Measurements from ENCODE around the gene FHIT.

The FHIT gene

GRCh38 chr3:60351481-60351880 is 899.8 kb downstream of the FHIT start:
- in situ Hi-C loops (cut with HindIII; ENCODE audit: low sequenced_read_pairs), result no loop called here
- TF ChIP-seq CTCF (IDR thresholded peaks at IDR 0.05; ENCODE audit: low read depth, low read length, missing control alignments), result no peak
- DNase-seq (ENCODE audit: low read depth), result no peak
- H3K4me3 ChIP-seq (ENCODE audit: low read depth, low read length), result no peak overlapping the region

DNA sequence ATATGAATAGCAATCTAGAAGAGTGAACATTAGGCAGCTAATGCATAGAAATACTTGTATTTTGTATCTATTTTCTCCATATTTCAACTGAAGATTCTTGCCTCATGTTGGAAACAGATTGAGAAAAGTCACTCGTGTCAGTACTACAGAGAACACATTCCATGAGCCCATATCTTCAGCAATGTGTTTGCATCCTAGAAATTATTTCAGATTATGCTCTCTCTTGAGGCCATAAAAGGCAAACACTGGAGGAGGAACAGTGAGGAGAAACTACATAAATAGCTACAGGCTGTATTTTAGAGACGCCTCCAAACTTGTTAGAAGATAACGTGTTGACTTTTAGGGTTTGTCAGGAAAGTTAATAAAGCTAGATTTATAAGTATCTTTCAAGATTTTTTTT is 906.9 kb downstream of the FHIT start:
- H3K4me3 ChIP-seq (ENCODE audit: low read depth, low read length), result no peak overlapping the region
- TF ChIP-seq CTCF (IDR thresholded peaks at IDR 0.05; ENCODE audit: low read depth, low read length, missing control alignments), result no peak
- in situ Hi-C loops (cut with HindIII; ENCODE audit: low sequenced_read_pairs), result no loop called here
- no peak for DNase-seq (ENCODE audit: low read depth)

DNA sequence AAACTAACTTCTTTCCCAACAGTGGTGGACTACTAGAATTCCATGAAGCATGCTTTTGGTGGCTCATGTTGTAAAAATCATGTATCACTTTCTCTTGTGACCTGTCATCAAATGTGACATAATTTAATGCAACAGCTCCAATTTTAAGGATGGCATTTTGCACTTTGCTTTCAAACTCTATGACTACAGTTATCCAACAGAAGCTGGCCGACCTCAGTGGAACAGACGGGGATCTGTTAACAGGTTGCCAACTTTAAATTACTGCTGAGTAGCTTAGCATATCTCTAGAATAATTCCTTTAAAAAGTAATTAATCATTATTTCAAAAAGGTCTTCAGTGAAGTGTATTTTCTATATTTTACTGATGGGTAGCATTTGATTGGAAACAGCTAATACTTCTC is 907.4 kb downstream of the FHIT start:
- DNase-seq (ENCODE audit: low read depth), result no peak
- no peak overlapping the region for H3K4me3 ChIP-seq (ENCODE audit: low read depth, low read length)
- no peak for TF ChIP-seq CTCF (IDR thresholded peaks at IDR 0.05; ENCODE audit: low read depth, low read length, missing control alignments)
- in situ Hi-C loops (cut with HindIII; ENCODE audit: low sequenced_read_pairs), result no loop called here

GRCh38 chr3:60339304-60339703 is 911.9 kb downstream of the FHIT start:
- no peak for TF ChIP-seq CTCF (IDR thresholded peaks at IDR 0.05; ENCODE audit: low read depth, low read length, missing control alignments)
- no peak overlapping the region for H3K4me3 ChIP-seq (ENCODE audit: low read depth, low read length)
- no peak for DNase-seq (ENCODE audit: low read depth)
- in situ Hi-C loops (cut with HindIII; ENCODE audit: low sequenced_read_pairs), result no loop called here

DNA sequence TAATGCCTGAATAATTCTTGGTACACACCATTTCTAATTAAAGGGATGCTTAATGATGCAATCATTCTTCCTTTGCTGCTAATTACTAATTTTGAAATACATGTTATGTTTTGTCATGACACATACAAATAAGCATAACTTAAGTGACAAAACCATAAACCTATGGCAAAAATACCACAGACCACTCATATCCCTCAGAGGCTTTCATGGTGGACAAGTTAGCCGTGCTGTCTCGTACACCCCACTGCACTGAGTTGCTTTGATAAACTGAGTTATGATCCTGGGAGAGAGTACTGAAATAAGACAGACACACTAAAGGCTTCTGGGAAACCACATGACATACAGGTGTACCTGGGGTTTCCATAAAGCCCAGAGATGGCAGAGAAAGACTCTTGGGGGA is 913.8 kb downstream of the FHIT start:
- no peak for DNase-seq (ENCODE audit: low read depth)

DNA sequence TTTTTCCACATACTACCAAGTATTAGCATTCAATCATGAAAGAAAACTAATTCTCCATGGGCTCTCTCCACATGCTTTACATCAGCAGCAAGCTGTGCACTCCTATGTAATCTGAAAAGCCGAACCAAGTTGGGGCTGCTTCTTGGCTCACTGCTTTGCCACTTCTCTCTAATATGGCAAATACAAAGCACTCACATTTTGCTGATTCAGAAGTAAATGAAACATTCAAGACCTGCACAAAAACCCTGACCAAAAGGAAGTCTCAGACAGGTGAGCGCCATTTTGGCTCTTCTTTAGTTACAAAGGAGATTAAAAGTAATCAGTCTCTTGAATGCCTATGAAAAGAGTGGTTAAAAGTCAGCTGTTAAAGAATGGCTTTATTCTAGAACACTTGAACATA is 915.2 kb downstream of the FHIT start:
- H3K4me3 ChIP-seq (ENCODE audit: low read depth, low read length), result no peak overlapping the region
- TF ChIP-seq CTCF (IDR thresholded peaks at IDR 0.05; ENCODE audit: low read depth, low read length, missing control alignments), result no peak
- no peak for DNase-seq (ENCODE audit: low read depth)
- in situ Hi-C loops (cut with HindIII; ENCODE audit: low sequenced_read_pairs), result no loop called here

More for the DNA sequence above, 913.8 kb downstream of the FHIT start:
- no peak for TF ChIP-seq CTCF (IDR thresholded peaks at IDR 0.05; ENCODE audit: low read depth, low read length, missing control alignments)
- in situ Hi-C loops (cut with HindIII; ENCODE audit: low sequenced_read_pairs), result no loop called here
- H3K4me3 ChIP-seq (ENCODE audit: low read depth, low read length), result no peak overlapping the region

DNA sequence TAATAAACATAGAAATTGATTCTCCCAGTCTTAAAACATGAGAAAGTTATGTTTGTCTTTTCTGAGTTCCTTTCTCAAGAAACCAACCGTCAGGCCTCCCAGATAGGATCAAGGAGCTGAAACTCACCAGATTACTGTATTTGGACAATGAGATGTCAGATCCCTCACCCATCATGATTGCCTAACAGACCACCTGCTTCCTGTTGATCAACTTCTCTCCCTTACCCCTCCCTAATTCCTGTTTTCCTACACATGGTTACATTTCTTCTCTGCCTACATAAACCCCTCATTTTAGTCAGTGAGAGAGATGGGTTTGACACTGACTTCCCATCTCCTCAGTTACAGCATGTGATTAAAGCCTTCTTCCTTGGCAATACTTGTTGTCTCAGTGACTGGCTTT is 917.5 kb downstream of the FHIT start:
- no peak for DNase-seq (ENCODE audit: low read depth)
- no peak overlapping the region for H3K4me3 ChIP-seq (ENCODE audit: low read depth, low read length)
- in situ Hi-C loops (cut with HindIII; ENCODE audit: low sequenced_read_pairs), result no loop called here
- TF ChIP-seq CTCF (IDR thresholded peaks at IDR 0.05; ENCODE audit: low read depth, low read length, missing control alignments), result no peak

All from astrocyte of the cerebellum (primary cell).